Ascending aorta (tissue), 2 donors: ENCODE measurements around the gene TPP1. TPM values are rescaled to one million over a fixed set of nuclear protein-coding genes. Genes with fewer than 3 reads are reported as not detected.

Experiments used
- DNase-seq, 2 donors: peaks; one replicate each; pipeline ENCODE4 v3.0.0-alpha.2; 2019; ENCODE audit warnings: low spot score in 2 of 2
- H3K27ac ChIP-seq, 2 donors: fragments of 200-600 bp; sonication (generic); one replicate each; pipeline ENCODE4 v1.5.1; 2016 to 2017; ENCODE audit warnings: mild to moderate bottlenecking in 1 of 2
- H3K27me3 ChIP-seq: fragments of 200-600 bp; sonication (generic); one replicate; pipeline ENCODE4 v1.5.1; 2017
- H3K36me3 ChIP-seq, 2 donors: fragments of 200-600 bp; sonication (generic); one replicate each; pipeline ENCODE4 v1.5.1; 2016
- H3K4me1 ChIP-seq, 2 donors: fragments of 200-600 bp; sonication (generic); one replicate each; pipeline ENCODE4 v1.5.1; 2016 to 2017; ENCODE audit warnings: mild to moderate bottlenecking in 1 of 2
- H3K4me3 ChIP-seq, 2 donors: fragments of 200-600 bp; sonication (generic); one replicate each; pipeline ENCODE4 v1.5.1; 2016 to 2017; ENCODE audit warnings: mild to moderate bottlenecking in 1 of 2
- H3K9me3 ChIP-seq, 2 donors: fragments of 200-600 bp; sonication (generic); one replicate each; pipeline ENCODE4 v1.5.1; 2016
- CTCF ChIP-seq, 3 experiments: fragments of 200-600 bp in 2 of 3; fragments of 450-650 bp in 1 of 3; sonication (generic) in 2 of 3; IDR thresholded peaks; one replicate each; pipeline ENCODE4 v1.5.1; 2016 to 2019; ENCODE audit warnings: antibody characterized with exemption in 3 of 3, mild to moderate bottlenecking in 1 of 3, moderate library complexity in 1 of 3
- intact Hi-C: fragments of 100-400 bp; cut with DNase I; formaldehyde crosslinking; loops from one replicate; pipeline ENCODE4 v1.15.1; 2023
- total RNA-seq: library from RNA; depleted of rRNA; stranded (reverse); fragments of >200 nt; gene quantifications from one replicate; pipeline ENCODE4 v1.1.0, GENCODE V29; 2016

The TPP1 gene
- total RNA-seq, 1 donor from 2014 or later, result 96.7 TPM

GRCh38 chr11:6646918-6647679 lies 27.9 kb upstream of the TPP1 start:
- Histone ChIP-seq H3K4me1 (peaks cover 14 to 26% of the 10 kb centered on the region in 2 donors), H3K9me3 (no peaks in the 10 kb centered on the region), H3K27me3 (no peaks in the 10 kb centered on the region), H3K27ac (peak overlapping the region; percentile 78 to 82), H3K4me3 (peak overlapping the region in 1 of 2 donors; percentile 25), H3K36me3 (no peaks in the 10 kb centered on the region)
- no peak for TF ChIP-seq CTCF (IDR thresholded peaks at IDR 0.05)
- peak in 1 of 2 donors; percentile 68 for DNase-seq
- intact Hi-C loops, result no loop called here

GRCh38 chr11:6646576-6646917 lies 27.3 kb upstream of the TPP1 start:
- Histone ChIP-seq H3K4me1 (peaks cover 14 to 26% of the 10 kb centered on the region in 2 donors), H3K4me3 (peak overlapping the region in 1 of 2 donors; percentile 18), H3K27ac (peak overlapping the region; percentile 78 to 82), H3K9me3 (no peaks in the 10 kb centered on the region), H3K27me3 (no peaks in the 10 kb centered on the region), H3K36me3 (no peaks in the 10 kb centered on the region)
- intact Hi-C loops, result no loop called here
- no peak for DNase-seq
- TF ChIP-seq CTCF (IDR thresholded peaks at IDR 0.05), result no peak

GRCh38 chr11:6646071-6646470 lies 26.8 kb upstream of the TPP1 start:
- DNase-seq, result peak in 1 of 2 donors; percentile 79
- no peaks in the 10 kb centered on the region for H3K9me3 ChIP-seq
- H3K4me3 ChIP-seq, result peak overlapping the region in 1 of 2 donors; percentile 18
- peaks cover under 1 to 3% of the 10 kb centered on the region in 2 donors for H3K36me3 ChIP-seq
- H3K27ac ChIP-seq, result peak overlapping the region; percentile 78 to 82
- peaks cover 14 to 26% of the 10 kb centered on the region in 2 donors for H3K4me1 ChIP-seq
- no peaks in the 10 kb centered on the region for H3K27me3 ChIP-seq
- intact Hi-C loops, result no loop called here
- TF ChIP-seq CTCF (IDR thresholded peaks at IDR 0.05), result no peak

- peaks cover 25 to 40% of the 10 kb centered on the region in 2 donors for H3K4me1 ChIP-seq
- intact Hi-C loops, result no loop called here
- peak in 1 of 2 donors; percentile 37 for DNase-seq
These were observed 23.7 kb upstream of the TPP1 start for GRCh38 chr11:6642957-6643356.

GRCh38 chr11:6640985-6641701 lies 21.9 kb upstream of the TPP1 start:
- Histone ChIP-seq H3K27ac (no peak overlapping the region), H3K9me3 (no peaks in the 10 kb centered on the region), H3K4me3 (no peak overlapping the region), H3K27me3 (no peaks in the 10 kb centered on the region), H3K4me1 (peaks cover 13 to 38% of the 10 kb centered on the region in 2 donors), H3K36me3 (peaks cover 20 to 21% of the 10 kb centered on the region in 2 donors)
- intact Hi-C loops, result no loop called here
- no peak for TF ChIP-seq CTCF (IDR thresholded peaks at IDR 0.05)
- DNase-seq, result peak in 1 of 2 donors; percentile 53

More at GRCh38 chr11:6642957-6643356, 23.7 kb upstream of the TPP1 start:
- Histone ChIP-seq H3K36me3 (peaks cover 20 to 21% of the 10 kb centered on the region in 2 donors), H3K27me3 (no peaks in the 10 kb centered on the region), H3K27ac (no peak overlapping the region), H3K4me3 (no peak overlapping the region), H3K9me3 (no peaks in the 10 kb centered on the region)
- TF ChIP-seq CTCF (IDR thresholded peaks at IDR 0.05), result no peak
